Thymus (tissue), 11 donors: ENCODE results near the gene GDPD1. TPM values are rescaled to one million over a fixed set of nuclear protein-coding genes. Genes with fewer than 3 reads are reported as not detected.
A peak's percentile ranks its signal among the peaks of the same experiment; 100 is the strongest.
"Not testable (repeated sequence)": the region's sequence is repeated elsewhere in the genome, so short reads cannot be mapped to it uniquely, and the experiment has no call there.

Experiments used
- DNase-seq, 9 donors: peaks; one replicate each; pipeline ENCODE4 v3.0.0-alpha.2; 2013; ENCODE audit warnings: low spot score in 9 of 9, low read depth in 6 of 9, missing footprints in 1 of 9
- H3K27ac ChIP-seq, 2 donors: one replicate each; pipeline ENCODE4 v1.5.1; 2013; ENCODE audit warnings: control low read depth in 1 of 2, low read depth in 1 of 2, low read length in 1 of 2, mild to moderate bottlenecking in 1 of 2, moderate library complexity in 1 of 2
- H3K27me3 ChIP-seq, 2 donors: one replicate each; pipeline ENCODE4 v1.5.1; 2013; ENCODE audit warnings: low read length in 1 of 2; ENCODE audit not compliant: control insufficient read depth in 2 of 2, insufficient read depth in 1 of 2
- H3K36me3 ChIP-seq, 2 donors: one replicate each; pipeline ENCODE4 v1.5.1; 2013; ENCODE audit warnings: low read length in 1 of 2, mild to moderate bottlenecking in 1 of 2, moderate library complexity in 1 of 2; ENCODE audit not compliant: control insufficient read depth in 2 of 2, insufficient read depth in 2 of 2
- H3K4me1 ChIP-seq, 2 donors: one replicate each; pipeline ENCODE4 v1.5.1; 2013; ENCODE audit warnings: low read length in 2 of 2; ENCODE audit not compliant: control insufficient read depth in 2 of 2, insufficient read depth in 2 of 2
- H3K4me3 ChIP-seq, 2 donors: one replicate each; pipeline ENCODE4 v1.5.1; 2013; ENCODE audit warnings: low read length in 2 of 2, control low read depth in 1 of 2, mild to moderate bottlenecking in 1 of 2
- H3K9me3 ChIP-seq, 2 donors: one replicate each; pipeline ENCODE4 v1.5.1; 2013; ENCODE audit warnings: low read length in 1 of 2, mild to moderate bottlenecking in 1 of 2; ENCODE audit not compliant: control insufficient read depth in 2 of 2, insufficient read depth in 1 of 2
- WGBS: extraction: QIAGEN DNeasy Blood & Tissue Kit; methylation state at CpG from one replicate; pipeline ENCODE4 v1.1.7; 2013; 5-methylcytosine and 5-hydroxymethylcytosine counted together
- polyA plus RNA-seq: library from polyadenylated mRNA; stranded (reverse); fragments of 200-250 nt; gene quantifications from one replicate; pipeline ENCODE4 v1.2.3, GENCODE V29; 2013
- total RNA-seq: library from RNA; stranded (reverse); fragments of 120-200 nt; gene quantifications from one replicate; pipeline ENCODE4 v1.2.4, GENCODE V29; 2013
- donor health status: healthy.

GDPD1 gene
- total and polyA plus RNA-seq, 2 donors, result 2.5 to 4.5 TPM

DNA sequence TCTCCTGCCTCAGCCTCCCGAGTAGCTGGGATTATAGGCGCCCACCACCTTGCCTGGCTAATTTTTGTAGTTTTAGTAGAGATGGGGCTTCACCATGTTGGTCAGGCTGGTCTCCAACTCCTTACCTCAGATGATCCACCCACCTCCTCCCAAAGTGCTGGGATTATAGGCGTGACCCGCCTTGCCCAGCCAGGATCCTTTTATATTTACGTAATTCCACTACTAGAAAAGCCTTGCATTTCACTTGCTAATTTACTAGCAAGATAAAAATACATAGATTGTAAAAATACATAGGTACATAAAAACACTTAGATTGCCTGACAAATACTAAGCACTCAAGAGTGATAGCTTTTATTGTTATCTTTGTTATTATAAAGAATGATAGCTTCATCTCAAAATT is 47.5 kb downstream of the GDPD1 start:
- WGBS, result 96% methylated on average over 5 of the region's 5 CpGs
- H3K27ac ChIP-seq, result no peak overlapping the region
- no peaks in the 10 kb centered on the region for H3K9me3 ChIP-seq

DNA sequence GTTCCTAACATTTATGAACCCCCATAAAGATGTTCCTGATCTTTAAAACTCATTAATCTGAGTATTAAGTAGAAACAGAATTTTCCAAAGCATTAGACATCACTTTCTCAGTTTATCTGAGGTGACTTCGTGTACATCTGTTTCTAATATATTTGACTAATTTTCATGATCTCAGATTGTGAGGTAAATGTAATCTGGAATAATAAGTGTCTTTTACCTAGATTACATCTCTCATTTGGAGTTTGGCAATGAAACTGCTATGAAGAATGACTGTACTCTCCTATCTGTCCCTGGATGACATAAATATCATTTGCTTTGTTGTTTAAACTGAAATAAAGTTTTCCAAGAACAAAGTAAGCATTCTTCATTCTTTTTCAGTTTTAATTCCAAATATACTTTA is 55.3 kb downstream of the GDPD1 start:
- H3K27me3 ChIP-seq, result no peaks in the 10 kb centered on the region
- H3K4me3 ChIP-seq, result no peak overlapping the region
- no peak for DNase-seq
- no peaks in the 10 kb centered on the region for H3K4me1 ChIP-seq
- WGBS, result 99% methylated on average over 1 of the region's 1 CpG
- H3K36me3 ChIP-seq, result no peaks in the 10 kb centered on the region
- no peak overlapping the region for H3K27ac ChIP-seq
- H3K9me3 ChIP-seq, result no peaks in the 10 kb centered on the region

More for the DNA sequence above, 47.5 kb downstream of the GDPD1 start:
- Histone ChIP-seq H3K36me3 (no peaks in the 10 kb centered on the region), H3K27me3 (no peaks in the 10 kb centered on the region), H3K4me3 (no peak overlapping the region), H3K4me1 (no peaks in the 10 kb centered on the region)
- no peak for DNase-seq

DNA sequence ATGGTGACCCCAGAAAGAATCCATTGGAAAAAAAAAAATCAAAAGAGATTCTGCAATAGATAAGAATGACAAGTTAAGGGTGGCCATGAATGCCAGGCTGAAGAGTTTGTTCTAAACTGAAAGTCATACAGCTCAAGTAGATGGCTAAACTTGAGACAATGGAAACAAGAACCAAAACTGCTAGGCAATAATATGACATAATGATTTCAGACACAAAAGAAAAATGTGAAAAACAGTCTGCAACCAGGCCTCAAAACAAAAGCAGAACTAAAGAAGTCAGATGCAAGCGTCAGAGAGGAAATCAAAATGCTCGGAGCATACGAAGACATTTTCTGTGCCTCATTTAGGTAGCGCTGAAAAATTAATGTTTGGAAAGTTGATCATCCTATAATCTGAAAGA is 56.7 kb downstream of the GDPD1 start:
- no peaks in the 10 kb centered on the region for H3K36me3 ChIP-seq
- peak in 1 of 9 donors; percentile 10 for DNase-seq
- no peak overlapping the region for H3K4me3 ChIP-seq
- H3K9me3 ChIP-seq, result no peaks in the 10 kb centered on the region
- no peak overlapping the region for H3K27ac ChIP-seq
- no peaks in the 10 kb centered on the region for H3K27me3 ChIP-seq
- 65% methylated on average over 4 of the region's 4 CpGs for WGBS
- H3K4me1 ChIP-seq, result no peaks in the 10 kb centered on the region

DNA sequence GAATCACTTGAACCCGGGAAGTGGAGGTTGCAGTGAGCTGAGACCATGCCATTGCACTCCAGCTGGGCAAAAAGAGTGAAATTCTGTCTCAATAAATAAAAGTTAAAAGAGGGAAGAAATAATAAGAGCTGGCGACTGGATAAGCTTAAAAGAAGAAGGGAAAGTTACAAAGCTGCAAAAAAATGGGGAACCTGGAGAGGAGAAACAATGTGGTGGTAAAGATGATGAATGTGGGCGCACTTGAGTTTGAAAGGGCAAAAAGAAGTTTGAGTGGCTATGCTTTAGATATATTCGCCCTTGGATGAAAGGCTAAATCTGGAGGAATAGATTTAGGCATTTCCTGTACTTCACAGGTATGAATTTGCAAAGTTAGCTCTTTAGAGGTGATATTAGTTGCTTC is 58.1 kb downstream of the GDPD1 start:
- 95% methylated on average over 4 of the region's 4 CpGs for WGBS
- H3K36me3 ChIP-seq, result no peaks in the 10 kb centered on the region
- H3K27ac ChIP-seq, result no peak overlapping the region
- H3K27me3 ChIP-seq, result no peaks in the 10 kb centered on the region
- H3K4me3 ChIP-seq, result no peak overlapping the region
- no peaks in the 10 kb centered on the region for H3K9me3 ChIP-seq
- no peak for DNase-seq
- no peaks in the 10 kb centered on the region for H3K4me1 ChIP-seq

DNA sequence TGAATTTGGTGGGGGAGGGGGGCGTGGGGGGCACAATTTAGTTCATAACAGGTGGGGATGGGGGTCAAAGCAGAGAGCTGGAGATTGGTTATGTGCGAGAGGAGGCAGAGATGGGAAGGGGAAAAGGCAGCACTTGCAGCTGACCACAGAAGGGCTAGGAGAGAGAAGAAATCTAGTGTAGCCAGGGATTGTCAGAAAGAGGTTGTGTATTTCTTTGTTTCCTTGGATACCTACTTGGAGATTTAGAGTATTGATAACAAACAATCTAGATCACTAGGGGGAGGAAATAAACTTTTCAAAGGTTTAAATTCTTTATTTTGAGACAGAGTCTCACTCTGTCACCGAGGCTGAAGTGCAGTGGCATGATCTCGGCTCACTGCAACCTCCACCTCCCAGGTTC is 64.0 kb downstream of the GDPD1 start:
- H3K4me1 ChIP-seq, result peaks cover 0 to 6% of the 10 kb centered on the region in 2 donors
- no peak overlapping the region for H3K27ac ChIP-seq
- H3K36me3 ChIP-seq, result no peaks in the 10 kb centered on the region
- no peaks in the 10 kb centered on the region for H3K27me3 ChIP-seq
- H3K4me3 ChIP-seq, result no peak overlapping the region
- 94% methylated on average over 4 of the region's 4 CpGs for whole genome bisulfite sequencing
- DNase-seq, result no peak
- H3K9me3 ChIP-seq, result no peaks in the 10 kb centered on the region

DNA sequence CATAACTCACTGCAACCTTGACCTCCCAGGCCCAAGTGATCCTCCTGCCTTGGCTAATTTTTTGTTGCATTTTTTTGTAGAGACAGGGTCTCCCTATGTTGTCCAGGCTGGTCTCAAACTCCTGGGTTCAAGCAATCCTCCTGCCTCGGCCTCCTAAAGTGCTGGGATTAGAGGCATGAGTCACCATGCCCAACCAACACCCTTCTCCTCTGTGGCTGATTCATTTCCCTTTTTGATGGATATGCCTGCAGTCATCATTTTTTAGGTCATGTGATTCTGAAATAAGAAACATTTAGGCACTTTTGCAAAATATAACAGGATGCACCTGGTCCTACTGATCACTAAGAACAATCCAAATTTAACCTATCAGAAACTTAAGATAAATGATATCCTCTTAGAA is 67.1 kb downstream of the GDPD1 start:
- Histone ChIP-seq H3K4me1 (peaks cover 0 to 6% of the 10 kb centered on the region in 2 donors), H3K27ac (peak overlapping the region in 1 of 2 donors; percentile 51), H3K9me3 (no peaks in the 10 kb centered on the region), H3K4me3 (no peak overlapping the region), H3K36me3 (no peaks in the 10 kb centered on the region), H3K27me3 (no peaks in the 10 kb centered on the region)
- peak in 1 of 9 donors; percentile 33 for DNase-seq
- 7% methylated on average over 1 of the region's 1 CpG for WGBS

DNA sequence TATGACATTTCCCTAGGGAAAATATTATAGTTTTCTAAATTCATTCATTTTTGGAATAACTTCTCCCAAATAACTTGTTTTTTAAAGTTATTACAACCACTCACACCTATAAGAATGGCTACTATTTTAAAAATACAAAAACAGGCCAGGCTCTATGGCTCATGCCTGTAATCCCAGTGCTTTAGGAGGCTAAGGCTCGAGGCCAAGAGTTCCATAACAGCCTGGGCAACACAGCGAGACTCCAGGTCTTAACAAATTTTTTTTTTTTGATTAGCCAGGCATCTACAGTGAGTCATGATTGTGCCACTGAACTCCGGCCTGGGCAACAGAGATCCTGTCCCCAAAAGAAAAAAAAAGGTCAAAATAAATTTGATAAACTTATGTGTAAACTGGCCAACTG is 67.6 kb downstream of the GDPD1 start:
- DNase-seq, result no peak
- H3K4me3 ChIP-seq, result no peak overlapping the region
- H3K27ac ChIP-seq, result peak overlapping the region in 1 of 2 donors; percentile 51

DNA sequence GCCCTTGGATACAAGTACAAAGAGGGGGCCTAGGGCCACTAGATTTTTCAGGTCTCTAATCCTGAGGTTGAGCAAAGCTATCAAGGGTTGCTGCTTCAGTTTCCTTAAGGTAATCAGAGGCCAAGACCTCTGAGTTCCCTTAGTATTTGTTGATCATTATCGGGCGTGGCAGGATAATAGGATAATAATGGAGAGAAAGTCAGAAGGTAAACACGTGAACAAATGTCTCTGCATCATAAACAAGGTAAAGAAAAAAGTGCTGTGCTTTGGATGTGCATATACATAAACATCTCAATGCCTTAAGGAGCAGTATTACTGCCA is 69.6 kb downstream of the GDPD1 start:
- Histone ChIP-seq H3K4me3 (no peak overlapping the region), H3K27ac (no peak overlapping the region), H3K4me1 (peaks cover 0 to 6% of the 10 kb centered on the region in 2 donors), H3K36me3 (no peaks in the 10 kb centered on the region), H3K9me3 (no peaks in the 10 kb centered on the region), H3K27me3 (no peaks in the 10 kb centered on the region)
- no peak for DNase-seq
- WGBS, result 87% methylated on average over 3 of the region's 3 CpGs

More for the DNA sequence above, 67.6 kb downstream of the GDPD1 start:
- Histone ChIP-seq H3K4me1 (peaks cover 0 to 6% of the 10 kb centered on the region in 2 donors), H3K27me3 (no peaks in the 10 kb centered on the region), H3K36me3 (no peaks in the 10 kb centered on the region), H3K9me3 (no peaks in the 10 kb centered on the region)
- 87% methylated on average over 3 of the region's 3 CpGs for WGBS

DNA sequence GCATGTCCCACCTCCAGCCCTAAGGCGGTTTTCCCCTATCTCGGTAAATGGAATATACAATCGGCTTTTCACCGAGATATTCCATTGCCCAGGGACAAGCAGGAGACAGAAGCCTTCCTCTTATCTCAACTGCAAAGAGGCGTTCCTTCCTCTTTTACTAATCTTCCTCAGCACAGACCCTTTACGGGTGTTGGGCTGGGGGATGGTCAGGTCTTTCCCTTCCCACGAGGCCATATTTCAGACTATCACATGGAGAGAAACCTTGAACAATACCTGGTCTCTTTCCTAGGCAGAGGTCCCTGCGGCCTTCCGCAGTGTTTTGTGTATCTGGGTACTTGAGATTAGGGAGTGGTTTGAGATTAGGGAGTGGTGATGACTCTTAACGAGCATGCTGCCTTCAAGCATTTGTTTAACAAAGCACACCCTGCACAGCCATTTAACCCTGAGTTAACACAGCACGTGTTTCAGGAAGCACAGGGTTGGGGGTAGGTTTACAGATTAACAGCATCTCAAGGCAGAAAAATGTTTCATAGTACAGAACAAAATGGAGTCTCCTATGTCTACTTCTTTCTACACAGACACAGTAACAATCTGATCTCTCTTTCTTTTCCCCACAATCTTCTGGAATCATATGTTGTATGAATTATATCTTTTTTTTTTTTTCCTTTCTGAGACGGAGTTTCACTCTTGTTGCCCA is 70.1 kb downstream of the GDPD1 start:
- not testable (repeated sequence) for H3K36me3 ChIP-seq, H3K27me3 ChIP-seq, H3K4me3 ChIP-seq, H3K4me1 ChIP-seq, H3K27ac ChIP-seq, DNase-seq, H3K9me3 ChIP-seq
- WGBS, result 30% methylated on average over 12 of the region's 12 CpGs
